ENCODE results near the gene FUT2.
"Not testable (repeated sequence)": the region's sequence is repeated elsewhere in the genome, so short reads cannot be mapped to it uniquely, and the experiment has no call there.

The FUT2 gene

DNA sequence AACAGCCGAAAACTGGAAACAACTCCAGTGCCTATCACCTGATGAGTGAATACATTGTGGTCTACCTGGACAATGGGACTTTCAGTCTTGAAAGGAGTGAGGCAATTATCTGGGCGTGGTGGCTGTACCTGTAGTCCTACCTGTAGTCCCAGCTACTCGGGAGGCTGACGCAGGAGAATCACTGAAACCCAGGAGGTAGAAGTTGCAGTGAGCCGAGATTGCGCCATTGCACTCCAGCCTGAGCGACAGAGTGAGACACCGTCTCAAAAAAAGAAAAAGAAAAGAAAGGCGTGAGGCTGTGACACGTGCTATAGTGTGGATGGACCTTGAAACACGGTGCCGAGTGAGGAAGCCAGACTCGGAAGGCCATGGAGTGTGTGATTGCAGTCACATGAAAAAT, 18.9 kb upstream of the FUT2 start:
- Mint-ChIP-seq H3K4me1 (ENCODE audit: low read depth) (peaks cover 6% of the 10 kb centered on the region), H3K27ac (no peak overlapping the region), H3K9me3 (no peaks in the 10 kb centered on the region), H3K27me3 (no peaks in the 10 kb centered on the region), H3K4me3 (no peak overlapping the region), H3K36me3 (ENCODE audit: low read depth) (no peaks in the 10 kb centered on the region)
- DNase-seq: no peak

DNA sequence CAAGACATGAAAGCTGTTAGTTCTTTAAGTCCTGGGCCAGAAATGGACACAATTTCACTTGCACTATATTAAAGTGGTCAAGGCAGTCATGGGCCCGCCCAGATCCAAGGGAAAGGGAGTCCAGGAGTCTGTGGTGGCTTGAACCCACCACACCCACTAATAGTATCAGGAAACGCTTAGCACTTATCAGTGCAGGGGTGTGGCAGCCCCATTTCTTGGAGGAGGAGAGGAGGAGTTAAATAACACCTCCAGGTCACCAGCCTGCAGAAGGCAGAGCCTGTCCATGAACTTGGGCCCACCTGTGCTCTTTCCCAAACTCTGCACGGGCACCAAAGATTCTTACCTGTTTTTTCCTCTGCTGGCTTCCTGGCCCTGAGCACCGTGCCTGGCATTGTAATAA, 17.6 kb upstream of the FUT2 start:
- H3K4me1 Mint-ChIP-seq (ENCODE audit: low read depth): peaks cover 6% of the 10 kb centered on the region
- H3K4me3 Mint-ChIP-seq: no peak overlapping the region
- H3K9me3 Mint-ChIP-seq: no peaks in the 10 kb centered on the region
- no peaks in the 10 kb centered on the region for H3K27me3 Mint-ChIP-seq
- no peaks in the 10 kb centered on the region for H3K36me3 Mint-ChIP-seq (ENCODE audit: low read depth)
- no peak for DNase-seq
- H3K27ac Mint-ChIP-seq: no peak overlapping the region

DNA sequence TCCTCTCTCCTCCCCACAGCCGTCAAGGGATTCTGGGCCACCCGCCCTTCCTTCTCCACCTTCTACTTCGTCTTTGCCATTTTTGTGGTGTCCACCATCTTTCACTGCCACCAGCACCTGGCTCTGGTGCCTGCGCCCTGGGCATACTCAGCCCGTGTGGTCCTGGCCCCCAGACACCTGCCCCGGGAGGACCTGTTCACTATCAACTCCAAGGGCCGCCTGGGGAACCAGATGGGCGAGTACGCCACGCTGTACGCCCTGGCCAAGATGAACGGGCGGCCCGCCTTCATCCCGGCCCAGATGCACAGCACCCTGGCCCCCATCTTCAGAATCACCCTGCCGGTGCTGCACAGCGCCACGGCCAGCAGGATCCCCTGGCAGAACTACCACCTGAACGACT, 15.8 kb upstream of the FUT2 start:
- not testable (repeated sequence) for H3K27ac Mint-ChIP-seq; H3K9me3 Mint-ChIP-seq; H3K27me3 Mint-ChIP-seq; H3K4me3 Mint-ChIP-seq; H3K4me1 Mint-ChIP-seq (ENCODE audit: low read depth); H3K36me3 Mint-ChIP-seq (ENCODE audit: low read depth); DNase-seq

DNA sequence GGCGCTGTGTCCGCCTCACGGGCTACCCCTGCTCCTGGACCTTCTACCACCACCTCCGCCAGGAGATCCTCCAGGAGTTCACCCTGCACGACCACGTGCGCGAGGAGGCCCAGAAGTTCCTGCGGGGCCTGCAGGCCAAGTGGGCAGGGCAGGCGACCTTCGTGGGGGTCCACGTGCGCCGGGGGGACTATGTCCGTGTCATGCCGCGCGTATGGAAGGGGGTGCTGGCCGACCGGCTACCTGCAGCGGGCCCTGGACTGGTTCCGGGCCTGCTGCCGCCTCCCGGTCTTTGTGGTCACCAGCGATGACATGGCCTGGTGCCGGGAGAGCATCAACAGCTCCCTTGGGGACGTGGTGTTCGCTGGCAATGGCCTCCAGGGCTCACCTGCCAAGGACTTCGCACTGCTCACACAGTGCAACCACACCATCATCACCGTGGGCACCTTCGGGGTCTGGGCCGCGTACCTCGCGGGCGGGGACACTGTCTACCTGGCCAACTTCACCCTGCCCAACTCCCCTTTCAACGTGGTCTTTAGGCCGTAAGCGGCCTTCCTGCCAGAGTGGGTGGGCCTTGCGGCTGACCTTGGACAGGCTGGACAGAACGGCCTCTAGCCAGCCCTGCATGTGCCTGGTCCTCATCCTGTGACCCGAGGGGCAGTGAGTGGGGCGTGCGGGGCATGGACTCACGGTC, 15.2 kb upstream of the FUT2 start:
- H3K4me1 Mint-ChIP-seq (ENCODE audit: low read depth): no peaks in the 10 kb centered on the region
- no peak overlapping the region for H3K4me3 Mint-ChIP-seq
- no peaks in the 10 kb centered on the region for H3K36me3 Mint-ChIP-seq (ENCODE audit: low read depth)
- no peak for DNase-seq
- no peaks in the 10 kb centered on the region for H3K27me3 Mint-ChIP-seq
- no peak overlapping the region for H3K27ac Mint-ChIP-seq
- no peaks in the 10 kb centered on the region for H3K9me3 Mint-ChIP-seq

DNA sequence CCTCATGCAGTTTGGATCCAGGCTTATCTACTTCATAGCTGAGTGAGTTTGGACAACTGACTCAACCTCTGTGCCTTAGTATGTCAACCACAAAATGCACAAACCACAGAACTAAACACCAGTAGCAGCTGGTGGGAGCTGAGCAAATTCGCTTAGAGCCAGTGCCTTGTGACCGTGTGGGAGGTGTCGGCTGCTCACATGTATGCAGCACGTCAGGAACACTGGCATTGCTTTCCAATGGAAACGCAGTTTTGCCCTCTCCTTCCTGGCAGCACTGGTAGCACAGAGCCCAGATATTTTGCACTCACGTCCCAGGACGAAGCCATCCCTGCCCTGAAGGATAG, 14.7 kb upstream of the FUT2 start:
- no peaks in the 10 kb centered on the region for H3K9me3 Mint-ChIP-seq
- no peaks in the 10 kb centered on the region for H3K4me1 Mint-ChIP-seq (ENCODE audit: low read depth)
- H3K36me3 Mint-ChIP-seq (ENCODE audit: low read depth): no peaks in the 10 kb centered on the region
- H3K27me3 Mint-ChIP-seq: no peaks in the 10 kb centered on the region
- H3K27ac Mint-ChIP-seq: no peak overlapping the region
- no peak for DNase-seq
- H3K4me3 Mint-ChIP-seq: no peak overlapping the region

DNA sequence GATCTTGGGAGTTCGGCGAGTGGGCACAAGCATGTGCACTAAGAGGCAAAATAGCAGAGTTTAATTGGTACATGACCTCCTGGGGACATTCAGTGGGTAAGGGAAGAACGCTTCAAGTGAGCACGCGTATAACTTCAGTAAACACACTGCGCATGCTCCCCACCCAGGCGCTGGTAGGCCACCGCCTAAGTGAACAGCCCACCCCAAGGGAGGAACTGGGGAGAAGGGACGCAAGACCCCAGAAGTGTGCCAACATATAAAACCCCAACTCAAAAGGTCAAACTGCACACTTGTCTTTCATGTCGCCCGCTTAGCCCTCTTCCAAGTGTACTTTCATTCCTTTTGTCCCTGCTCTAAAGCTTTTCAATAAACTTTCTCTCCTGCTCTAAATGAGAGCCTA, 12.4 kb upstream of the FUT2 start:
- Mint-ChIP-seq H3K4me3 (no peak overlapping the region), H3K27ac (no peak overlapping the region), H3K4me1 (ENCODE audit: low read depth) (no peaks in the 10 kb centered on the region), H3K9me3 (no peaks in the 10 kb centered on the region), H3K27me3 (no peaks in the 10 kb centered on the region), H3K36me3 (ENCODE audit: low read depth) (no peaks in the 10 kb centered on the region)
- DNase-seq: peak; percentile 55

DNA sequence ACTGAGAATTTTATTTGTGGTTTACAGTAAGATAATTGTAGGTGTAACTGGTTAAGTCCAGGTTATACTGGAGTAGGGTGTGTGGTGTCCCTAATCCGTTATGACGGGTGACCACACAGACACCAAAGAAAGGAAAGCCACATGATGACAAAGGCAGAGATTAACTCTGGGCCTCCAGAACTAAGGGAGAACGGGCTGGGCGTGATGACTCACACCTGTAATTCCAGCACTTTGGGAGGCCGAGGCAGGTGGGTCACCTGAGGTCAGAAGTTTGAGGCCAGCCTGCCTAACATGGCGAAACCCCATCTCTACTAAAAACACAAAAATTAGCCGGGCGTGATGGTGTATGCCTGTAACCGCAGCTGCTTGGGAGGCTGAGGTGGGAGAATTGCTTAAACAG, 10.2 kb upstream of the FUT2 start:
- Mint-ChIP-seq H3K27me3 (no peaks in the 10 kb centered on the region), H3K9me3 (no peaks in the 10 kb centered on the region), H3K36me3 (ENCODE audit: low read depth) (no peaks in the 10 kb centered on the region), H3K4me3 (no peak overlapping the region), H3K4me1 (ENCODE audit: low read depth) (no peaks in the 10 kb centered on the region), H3K27ac (no peak overlapping the region)
- no peak for DNase-seq

DNA sequence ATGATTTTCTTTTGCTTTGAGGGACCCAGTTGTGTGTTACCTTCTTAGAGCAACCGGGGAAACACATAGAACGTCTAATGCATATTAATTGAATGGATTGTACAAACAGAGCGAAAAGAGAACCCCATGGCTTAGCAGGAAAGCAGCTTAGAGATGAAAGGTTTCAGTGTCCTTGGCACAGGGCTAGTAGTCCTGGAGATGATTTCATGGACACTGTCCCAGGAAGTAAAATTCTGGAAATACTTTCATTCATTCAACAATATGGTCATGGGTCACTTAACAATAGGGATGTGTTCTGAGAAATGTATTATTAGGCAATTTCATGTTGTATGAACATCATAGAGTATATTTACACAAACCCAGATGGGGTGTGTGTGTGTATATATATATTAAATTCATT, 9.7 kb upstream of the FUT2 start:
- no peak for DNase-seq
- Mint-ChIP-seq H3K27ac (no peak overlapping the region), H3K4me1 (ENCODE audit: low read depth) (no peaks in the 10 kb centered on the region), H3K4me3 (no peak overlapping the region), H3K9me3 (no peaks in the 10 kb centered on the region), H3K36me3 (ENCODE audit: low read depth) (no peaks in the 10 kb centered on the region), H3K27me3 (no peaks in the 10 kb centered on the region)

DNA sequence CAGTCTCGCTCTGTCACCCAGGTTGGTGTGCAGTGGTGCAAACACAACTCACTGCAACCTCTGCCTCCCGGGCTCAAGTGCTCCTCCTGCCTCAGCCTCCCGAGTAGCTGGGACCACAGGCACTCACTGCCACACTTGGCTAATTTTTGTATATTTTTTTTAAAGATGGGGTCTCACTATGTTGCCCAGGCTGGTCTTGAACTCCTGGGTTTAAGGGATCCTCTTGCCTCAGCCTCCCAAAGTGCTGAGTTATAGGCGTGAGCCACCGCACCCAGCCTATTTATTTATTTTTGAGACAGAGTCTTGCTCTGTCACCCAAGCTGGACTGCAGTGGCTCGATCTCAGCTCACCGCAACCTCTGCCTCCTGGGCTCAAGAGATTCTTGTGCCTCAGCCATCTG, 9.1 kb upstream of the FUT2 start:
- not testable (repeated sequence) for H3K27me3 Mint-ChIP-seq; H3K27ac Mint-ChIP-seq; H3K36me3 Mint-ChIP-seq (ENCODE audit: low read depth); H3K9me3 Mint-ChIP-seq; H3K4me1 Mint-ChIP-seq (ENCODE audit: low read depth); H3K4me3 Mint-ChIP-seq; DNase-seq

DNA sequence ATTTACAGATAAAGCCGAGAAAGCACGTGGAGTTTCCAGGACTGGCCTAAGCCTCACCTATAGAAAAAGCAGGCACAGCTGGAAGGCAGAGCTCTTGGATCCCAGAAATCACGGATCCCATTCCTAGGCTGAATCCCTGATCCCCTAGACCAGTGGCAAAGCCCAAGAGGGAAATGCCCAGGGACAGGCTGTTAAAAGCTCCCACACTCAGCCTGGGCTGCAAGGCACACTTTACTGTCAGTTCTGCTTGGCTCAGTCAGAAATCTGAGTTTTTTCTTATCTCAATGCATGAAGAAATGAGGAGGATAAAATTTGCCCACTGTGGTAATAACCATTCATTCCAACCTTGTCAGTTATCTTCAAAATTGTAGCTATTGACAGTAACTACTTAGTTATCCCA, 8.0 kb upstream of the FUT2 start:
- no peaks in the 10 kb centered on the region for H3K27me3 Mint-ChIP-seq
- H3K36me3 Mint-ChIP-seq (ENCODE audit: low read depth): no peaks in the 10 kb centered on the region
- no peak overlapping the region for H3K27ac Mint-ChIP-seq
- no peaks in the 10 kb centered on the region for H3K9me3 Mint-ChIP-seq
- H3K4me1 Mint-ChIP-seq (ENCODE audit: low read depth): no peaks in the 10 kb centered on the region
- no peak overlapping the region for H3K4me3 Mint-ChIP-seq
- DNase-seq: no peak

DNA sequence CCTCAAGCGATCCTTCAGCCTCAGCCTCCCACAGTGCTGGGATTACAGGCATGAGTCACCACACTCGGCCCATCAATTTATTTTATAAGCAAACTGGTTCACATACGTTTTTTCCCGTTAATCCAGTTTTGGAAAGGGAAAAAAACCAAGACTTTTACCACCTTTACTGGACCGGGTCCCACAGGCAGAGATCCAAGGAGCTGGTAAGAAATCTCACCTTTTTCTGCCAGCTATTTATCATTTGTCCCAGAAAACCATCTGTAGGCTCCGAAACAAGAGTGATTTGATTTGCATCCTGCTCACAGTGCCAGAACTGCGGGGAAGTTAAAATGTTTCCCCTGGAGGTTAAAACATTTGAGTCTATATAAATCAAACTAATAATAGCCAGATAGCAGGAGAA, 6.3 kb upstream of the FUT2 start:
- Mint-ChIP-seq H3K4me3 (no peak overlapping the region), H3K27me3 (no peaks in the 10 kb centered on the region), H3K9me3 (no peaks in the 10 kb centered on the region), H3K36me3 (ENCODE audit: low read depth) (no peaks in the 10 kb centered on the region), H3K27ac (no peak overlapping the region), H3K4me1 (ENCODE audit: low read depth) (no peaks in the 10 kb centered on the region)
- DNase-seq: no peak

DNA sequence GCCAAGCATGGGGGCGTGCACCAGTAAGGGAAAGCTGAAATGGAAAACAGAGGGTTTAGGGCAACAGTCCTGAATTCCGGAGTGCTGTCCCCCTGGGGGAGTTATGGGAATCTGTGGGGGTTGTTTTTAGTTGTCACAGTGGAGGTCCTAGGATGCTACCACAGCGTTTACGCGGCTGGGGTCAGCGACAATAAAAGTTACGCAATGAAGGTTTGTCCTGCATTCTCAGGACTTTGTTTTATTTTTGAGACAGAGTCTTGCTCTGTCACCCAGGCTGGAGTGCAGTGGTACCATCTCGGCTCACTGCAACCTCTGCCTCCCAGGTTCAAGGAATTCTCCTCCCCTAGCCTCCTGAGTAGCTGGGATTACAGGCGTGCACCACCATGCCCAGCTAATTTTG, 2.1 kb upstream of the FUT2 start:
- H3K9me3 Mint-ChIP-seq; H3K27ac Mint-ChIP-seq; H3K4me1 Mint-ChIP-seq (ENCODE audit: low read depth); H3K4me3 Mint-ChIP-seq; DNase-seq; H3K36me3 Mint-ChIP-seq (ENCODE audit: low read depth): not testable (repeated sequence)
- H3K27me3 Mint-ChIP-seq: peaks cover 21% of the 10 kb centered on the region

DNA sequence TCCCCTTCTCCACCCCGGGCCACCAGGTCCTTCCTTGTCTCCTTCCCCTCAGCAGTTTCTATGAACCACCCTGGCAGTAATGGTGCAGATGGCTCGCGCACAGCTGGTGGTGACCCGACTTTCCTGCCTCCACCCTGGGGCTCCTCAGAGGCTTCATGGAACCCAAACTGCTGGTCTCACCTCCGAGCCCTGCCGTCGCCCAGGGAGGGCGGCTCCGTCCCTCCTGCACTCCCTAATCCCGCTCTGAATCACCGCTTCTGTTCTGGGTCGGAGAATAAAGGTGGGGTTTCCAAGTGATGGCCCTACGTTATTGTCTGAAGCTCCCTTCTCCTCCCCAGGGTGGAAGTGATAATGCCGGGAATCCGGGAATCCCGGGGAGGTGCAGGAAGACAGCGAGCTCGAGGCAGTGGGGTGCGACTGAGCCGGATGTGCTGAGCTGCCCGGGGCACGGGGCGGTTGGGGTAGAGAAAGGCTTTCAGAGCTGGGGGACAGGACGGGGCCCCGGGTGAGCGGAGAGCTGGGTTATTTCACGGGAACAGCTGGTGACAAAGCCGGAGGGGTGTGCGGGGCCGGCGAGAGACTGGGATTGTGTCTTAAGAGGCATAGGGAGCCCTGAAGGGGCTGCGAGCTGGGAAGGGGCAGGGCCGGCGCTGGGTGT, 711 bp downstream of the FUT2 start:
- peaks cover 23% of the 10 kb centered on the region for H3K27me3 Mint-ChIP-seq
- H3K4me3 Mint-ChIP-seq: peak overlapping the region; percentile 61
- H3K4me1 Mint-ChIP-seq (ENCODE audit: low read depth): peaks cover 9% of the 10 kb centered on the region
- no peaks in the 10 kb centered on the region for H3K9me3 Mint-ChIP-seq
- no peak overlapping the region for H3K27ac Mint-ChIP-seq
- DNase-seq: no peak
- H3K36me3 Mint-ChIP-seq (ENCODE audit: low read depth): no peaks in the 10 kb centered on the region

DNA sequence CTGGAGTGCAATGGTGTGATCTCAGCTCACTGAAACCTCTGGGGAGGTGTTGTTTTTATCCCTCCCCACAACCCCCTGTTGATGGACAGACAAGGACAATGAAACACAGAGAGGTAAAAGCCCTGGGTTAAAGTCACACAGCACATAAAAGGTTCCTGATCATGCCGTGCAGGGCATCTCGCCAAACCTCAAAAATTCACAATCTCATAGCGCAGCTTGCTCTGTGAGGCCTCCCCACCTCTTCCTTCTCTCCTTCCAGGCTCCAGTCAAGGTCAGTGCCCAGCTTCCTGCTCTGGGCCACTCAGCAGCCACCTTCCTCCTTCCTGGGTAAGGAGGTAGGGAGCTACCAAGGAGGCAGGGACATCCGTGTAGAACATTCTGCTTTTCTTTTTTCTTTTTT, 2.3 kb downstream of the FUT2 start:
- Mint-ChIP-seq H3K4me1 (ENCODE audit: low read depth) (peaks cover 9% of the 10 kb centered on the region), H3K27me3 (peaks cover 23% of the 10 kb centered on the region), H3K9me3 (no peaks in the 10 kb centered on the region), H3K4me3 (no peak overlapping the region), H3K36me3 (ENCODE audit: low read depth) (peaks cover 5% of the 10 kb centered on the region), H3K27ac (no peak overlapping the region)
- no peak for DNase-seq

DNA sequence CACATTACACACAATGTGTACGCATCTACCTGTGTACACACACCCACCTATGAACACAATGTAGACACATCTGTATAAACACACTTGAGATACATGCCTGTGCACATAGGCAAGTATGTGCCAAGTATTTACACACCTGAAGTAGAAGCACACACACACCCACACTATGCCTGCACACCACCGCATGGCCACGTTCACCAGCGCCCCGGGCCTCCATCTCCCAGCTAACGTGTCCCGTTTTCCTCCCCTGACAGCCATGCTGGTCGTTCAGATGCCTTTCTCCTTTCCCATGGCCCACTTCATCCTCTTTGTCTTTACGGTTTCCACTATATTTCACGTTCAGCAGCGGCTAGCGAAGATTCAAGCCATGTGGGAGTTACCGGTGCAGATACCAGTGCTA, 6.9 kb downstream of the FUT2 start:
- no peak for DNase-seq
- H3K4me3 Mint-ChIP-seq: no peak overlapping the region
- H3K9me3 Mint-ChIP-seq: no peaks in the 10 kb centered on the region
- H3K36me3 Mint-ChIP-seq (ENCODE audit: low read depth): peaks cover 17% of the 10 kb centered on the region
- peaks cover 6% of the 10 kb centered on the region for H3K27me3 Mint-ChIP-seq
- H3K27ac Mint-ChIP-seq: no peak overlapping the region
- H3K4me1 Mint-ChIP-seq (ENCODE audit: low read depth): no peaks in the 10 kb centered on the region

DNA sequence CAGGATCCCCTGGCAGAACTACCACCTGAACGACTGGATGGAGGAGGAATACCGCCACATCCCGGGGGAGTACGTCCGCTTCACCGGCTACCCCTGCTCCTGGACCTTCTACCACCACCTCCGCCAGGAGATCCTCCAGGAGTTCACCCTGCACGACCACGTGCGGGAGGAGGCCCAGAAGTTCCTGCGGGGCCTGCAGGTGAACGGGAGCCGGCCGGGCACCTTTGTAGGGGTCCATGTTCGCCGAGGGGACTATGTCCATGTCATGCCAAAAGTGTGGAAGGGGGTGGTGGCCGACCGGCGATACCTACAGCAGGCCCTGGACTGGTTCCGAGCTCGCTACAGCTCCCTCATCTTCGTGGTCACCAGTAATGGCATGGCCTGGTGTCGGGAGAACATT, 7.5 kb downstream of the FUT2 start:
- Mint-ChIP-seq H3K4me1 (ENCODE audit: low read depth) (no peaks in the 10 kb centered on the region), H3K27ac (no peak overlapping the region), H3K36me3 (ENCODE audit: low read depth) (peaks cover 17% of the 10 kb centered on the region), H3K4me3 (no peak overlapping the region), H3K27me3 (peaks cover 2% of the 10 kb centered on the region), H3K9me3 (no peaks in the 10 kb centered on the region)
- DNase-seq: no peak
